T-helper 17 cell (primary cell): Measurements from ENCODE around the gene MOB4. TPM values are rescaled to one million over a fixed set of nuclear protein-coding genes. Genes with fewer than 3 reads are reported as not detected.
"Not testable (repeated sequence)": the region's sequence is repeated elsewhere in the genome, so short reads cannot be mapped to it uniquely, and the experiment has no call there.

Source experiments
- ATAC-seq: fragments of 150-1000 bp; cut with Tn5 transposase; 2 replicates; pipeline ENCODE4 v1.10.0; 2021; ENCODE audit warnings: mild to moderate bottlenecking, moderate library complexity
- DNase-seq, 3 donors: peaks; one replicate each; pipeline versions ENCODE4 v3.0.0 to v3.0.0-alpha.2; 2020 to 2021
- H3K9me3 ChIP-seq: one replicate; pipeline ENCODE4 v1.7.0; 2013; ENCODE audit warnings: low read length, mild to moderate bottlenecking; ENCODE audit not compliant: control insufficient read depth, poor library complexity, severe bottlenecking
- H3K27ac Mint-ChIP-seq: one replicate; pipeline ENCODE4 v1.8.0; 2022; ENCODE audit warnings: mild to moderate bottlenecking, moderate library complexity, mixed read lengths
- H3K27me3 Mint-ChIP-seq: one replicate; pipeline ENCODE4 v1.8.0; 2022; ENCODE audit warnings: mixed read lengths
- H3K36me3 Mint-ChIP-seq: one replicate; pipeline ENCODE4 v1.8.0; 2022; ENCODE audit warnings: low read depth, mixed read lengths
- H3K4me1 Mint-ChIP-seq: one replicate; pipeline ENCODE4 v1.8.0; 2022; ENCODE audit warnings: mild to moderate bottlenecking, mixed read lengths
- H3K4me3 Mint-ChIP-seq: one replicate; pipeline ENCODE4 v1.8.0; 2022; ENCODE audit warnings: mild to moderate bottlenecking, moderate library complexity, mixed read lengths
- total RNA-seq, 4 donors: library from RNA in 2 of 4; stranded (reverse) in 2 of 4; gene quantifications; one replicate each; pipeline ENCODE4 v1.2.3 and lab custom pipeline; 2022 to 2026

The MOB4 gene
- total RNA-seq (10 to 100 TPM; 16.3 to 28.9 TPM), total RNA-seq (lab: John Stamatoyannopoulos, UW) (18.7 to 21.9 reads per million in 2 donors)

GRCh38 chr2:197515739-197516392, at the start of gene MOB4:
TSS of gene MOB4 (plus strand) at chr2:197516066. CDS start at chr2:197516087, 21 bp downstream.
- Mint-ChIP-seq H3K27ac (peak within 1 kb of the TSS; percentile 99), H3K4me3 (peak within 1 kb of the TSS; percentile 95), H3K36me3 (no peaks in the 10 kb centered on the region), H3K4me1 (peaks cover 28% of the 10 kb centered on the region), H3K27me3 (no peaks in the 10 kb centered on the region)
- DNase-seq, result peak; percentile 91 to 93 (median 92)
- ATAC-seq, result peak; percentile 90
- no peaks in the 10 kb centered on the region for H3K9me3 ChIP-seq

DNA sequence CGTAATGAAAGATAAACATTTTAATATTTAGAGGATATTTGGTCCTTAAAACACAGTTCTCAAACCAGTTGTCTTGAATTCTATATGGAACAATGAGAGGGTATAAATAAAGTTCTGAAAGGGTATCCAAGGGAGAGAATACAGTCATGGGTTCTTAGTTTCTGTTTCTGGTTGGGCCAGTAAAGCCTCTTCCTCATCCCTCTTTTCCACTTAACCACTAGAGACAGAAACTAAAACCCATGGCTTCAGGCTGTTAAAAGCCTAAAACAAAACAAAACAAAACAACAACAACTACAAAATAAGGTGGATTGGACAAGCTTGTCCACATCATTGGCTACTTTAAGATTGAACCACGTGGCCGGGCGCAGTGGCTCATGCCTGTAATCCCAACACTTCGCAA, 43.7 kb upstream of the MOB4 start:
- ATAC-seq (no peak), DNase-seq (no peak)
- H3K36me3 Mint-ChIP-seq, result peaks cover 3% of the 10 kb centered on the region
- no peak overlapping the region for H3K4me3 Mint-ChIP-seq
- H3K9me3 ChIP-seq, result no peaks in the 10 kb centered on the region
- no peaks in the 10 kb centered on the region for H3K27me3 Mint-ChIP-seq
- H3K27ac Mint-ChIP-seq, result peak overlapping the region; percentile 32
- H3K4me1 Mint-ChIP-seq, result peaks cover 2% of the 10 kb centered on the region

DNA sequence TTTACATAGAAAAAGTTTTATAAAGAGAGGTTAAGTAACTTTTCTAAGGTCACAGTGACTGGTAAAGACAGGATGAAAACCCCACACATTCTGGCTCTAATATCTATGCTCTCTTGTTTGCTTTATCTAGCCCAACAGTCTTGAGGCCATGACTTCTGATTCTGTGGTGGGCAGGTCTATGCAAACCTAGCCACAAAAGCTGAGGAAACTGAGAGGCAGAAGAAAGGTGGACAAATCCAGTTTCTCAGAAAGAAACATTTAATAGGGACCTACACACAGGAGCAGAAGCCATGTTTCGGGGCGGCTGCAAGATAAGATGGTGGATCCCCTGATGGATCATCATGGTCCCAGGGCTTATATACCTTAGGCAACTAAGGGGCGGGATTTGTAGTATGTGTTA, 38.1 kb upstream of the MOB4 start:
- H3K36me3 Mint-ChIP-seq, result peaks cover 4% of the 10 kb centered on the region
- H3K4me3 Mint-ChIP-seq, result no peak overlapping the region
- peaks cover 5% of the 10 kb centered on the region for H3K4me1 Mint-ChIP-seq
- peak overlapping the region; percentile 67 for H3K27ac Mint-ChIP-seq
- DNase-seq (no peak), ATAC-seq (no peak)
- no peaks in the 10 kb centered on the region for H3K9me3 ChIP-seq
- H3K27me3 Mint-ChIP-seq, result no peaks in the 10 kb centered on the region

DNA sequence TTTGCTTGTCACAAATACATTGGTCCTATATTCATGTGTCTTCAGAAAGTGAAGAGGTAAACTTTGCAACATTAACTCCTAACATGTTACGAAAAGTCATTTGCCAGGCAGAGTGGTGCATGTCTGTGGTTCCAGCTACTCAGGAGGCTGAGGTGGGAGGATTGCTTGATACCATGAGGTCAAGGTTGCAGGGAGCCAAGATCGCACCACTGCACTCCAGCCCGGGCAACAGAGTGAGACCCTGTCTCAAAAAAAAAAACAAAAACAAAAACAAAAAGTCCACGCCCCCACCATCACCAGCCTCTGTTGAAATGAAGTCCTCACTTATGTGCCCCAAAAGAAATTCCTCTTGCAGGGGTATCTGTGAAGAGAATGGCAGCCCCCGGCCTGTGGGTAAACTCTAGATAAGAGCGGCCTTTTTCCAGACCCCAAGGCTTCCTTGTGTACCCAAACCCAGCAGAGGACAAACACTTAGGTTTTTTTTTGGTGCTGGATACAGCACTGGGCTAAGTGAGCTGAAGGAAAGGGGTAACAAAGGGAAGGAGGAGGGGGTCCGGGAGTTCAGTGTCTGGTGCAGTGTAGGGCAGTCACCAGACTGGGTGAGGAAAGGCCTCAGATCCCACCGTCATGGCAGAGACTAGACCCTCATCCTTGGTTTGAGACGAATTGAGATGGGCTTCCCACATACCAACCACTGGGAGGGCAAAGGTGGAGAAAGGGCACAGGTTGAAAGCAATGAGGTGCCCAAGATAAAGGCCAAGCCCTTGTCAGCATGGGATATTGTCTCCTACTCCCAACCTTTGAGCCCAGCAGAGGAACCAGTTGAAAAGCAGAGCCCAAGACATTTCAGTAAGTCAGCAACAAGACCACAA, 35.5 kb upstream of the MOB4 start:
- H3K27ac Mint-ChIP-seq, result no peak overlapping the region
- no peak overlapping the region for H3K4me3 Mint-ChIP-seq
- ATAC-seq, result no peak
- no peak for DNase-seq
- H3K27me3 Mint-ChIP-seq, result no peaks in the 10 kb centered on the region
- peaks cover 4% of the 10 kb centered on the region for H3K36me3 Mint-ChIP-seq
- H3K9me3 ChIP-seq, result no peaks in the 10 kb centered on the region
- peaks cover 5% of the 10 kb centered on the region for H3K4me1 Mint-ChIP-seq

GRCh38 chr2:197484248-197484647, 31.6 kb upstream of the MOB4 start:
- not testable (repeated sequence) for H3K36me3 Mint-ChIP-seq, DNase-seq, H3K27me3 Mint-ChIP-seq, H3K4me3 Mint-ChIP-seq, ATAC-seq, H3K4me1 Mint-ChIP-seq, H3K9me3 ChIP-seq
- peak overlapping the region; percentile 22 for H3K27ac Mint-ChIP-seq

- no peaks in the 10 kb centered on the region for H3K27me3 Mint-ChIP-seq
- H3K4me3 Mint-ChIP-seq, result no peak overlapping the region
- DNase-seq (no peak), ATAC-seq (no peak)
- H3K4me1 Mint-ChIP-seq, result no peaks in the 10 kb centered on the region
- H3K27ac Mint-ChIP-seq, result no peak overlapping the region
- no peaks in the 10 kb centered on the region for H3K9me3 ChIP-seq
- peaks cover 4% of the 10 kb centered on the region for H3K36me3 Mint-ChIP-seq
Measured at GRCh38 chr2:197486175-197486574, 29.7 kb upstream of the MOB4 start.

GRCh38 chr2:197487385-197487784, 28.5 kb upstream of the MOB4 start:
- Mint-ChIP-seq H3K4me1 (no peaks in the 10 kb centered on the region), H3K36me3 (peaks cover 4% of the 10 kb centered on the region), H3K4me3 (no peak overlapping the region), H3K27me3 (no peaks in the 10 kb centered on the region), H3K27ac (no peak overlapping the region)
- ATAC-seq, result no peak
- DNase-seq, result no peak
- no peaks in the 10 kb centered on the region for H3K9me3 ChIP-seq

- ATAC-seq (no peak), DNase-seq (no peak)
- no peaks in the 10 kb centered on the region for H3K27me3 Mint-ChIP-seq
- peaks cover 3% of the 10 kb centered on the region for H3K36me3 Mint-ChIP-seq
- H3K9me3 ChIP-seq, result no peaks in the 10 kb centered on the region
- no peak overlapping the region for H3K4me3 Mint-ChIP-seq
- H3K27ac Mint-ChIP-seq, result no peak overlapping the region
- H3K4me1 Mint-ChIP-seq, result peaks cover 19% of the 10 kb centered on the region
Measured at GRCh38 chr2:197495433-197496134, 20.3 kb upstream of the MOB4 start.

DNA sequence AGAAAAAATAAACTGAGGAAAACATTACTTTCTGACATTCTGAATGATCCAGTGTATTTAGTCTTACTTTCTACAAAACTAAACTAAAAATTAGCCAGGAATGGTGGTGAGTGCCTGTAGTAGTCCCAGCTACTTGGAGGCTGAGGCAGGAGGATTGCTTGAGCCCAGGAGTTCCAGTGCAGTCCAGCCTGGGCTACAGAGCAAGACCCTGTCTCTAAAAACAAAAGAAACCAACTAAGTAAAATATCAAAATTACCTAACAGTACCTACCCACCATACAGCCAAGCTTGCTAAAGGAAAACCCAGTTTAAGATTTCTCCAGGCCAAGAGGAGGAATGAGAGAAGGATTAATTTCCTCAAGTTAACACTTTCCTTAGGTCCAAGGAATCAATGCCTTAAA, 19.2 kb upstream of the MOB4 start:
- Mint-ChIP-seq H3K27ac (peak overlapping the region; percentile 95), H3K36me3 (peaks cover 5% of the 10 kb centered on the region)
- ATAC-seq, result no peak

DNA sequence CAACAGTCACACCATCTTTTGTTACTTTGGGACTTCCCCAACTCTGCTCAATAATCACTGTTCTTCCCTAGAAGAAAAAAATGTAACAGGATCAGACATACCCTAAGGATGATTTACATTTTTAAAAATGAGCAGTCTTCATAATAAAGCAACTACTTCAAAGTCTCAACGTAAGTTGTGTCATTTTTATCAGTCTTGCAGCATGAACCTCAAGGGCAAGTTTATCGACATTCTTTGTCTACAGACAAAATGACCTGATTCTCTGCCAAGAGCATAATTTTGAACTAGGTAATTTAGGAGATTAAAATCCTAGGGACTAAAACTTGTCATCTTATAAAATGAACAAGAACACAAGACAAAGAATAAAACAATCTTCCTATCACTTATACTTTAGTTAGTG, 18.5 kb upstream of the MOB4 start:
- DNase-seq (no peak), ATAC-seq (no peak)
- peaks cover 7% of the 10 kb centered on the region for H3K36me3 Mint-ChIP-seq
- H3K27me3 Mint-ChIP-seq, result no peaks in the 10 kb centered on the region
- H3K9me3 ChIP-seq, result no peaks in the 10 kb centered on the region
- H3K4me3 Mint-ChIP-seq, result peak overlapping the region; percentile 96
- H3K4me1 Mint-ChIP-seq, result peaks cover 33% of the 10 kb centered on the region
- peak overlapping the region; percentile 95 for H3K27ac Mint-ChIP-seq

More for the DNA sequence above, 19.2 kb upstream of the MOB4 start:
- H3K9me3 ChIP-seq, result no peaks in the 10 kb centered on the region
- Mint-ChIP-seq H3K27me3 (no peaks in the 10 kb centered on the region), H3K4me1 (peaks cover 28% of the 10 kb centered on the region), H3K4me3 (peak overlapping the region; percentile 15)
- no peak for DNase-seq

- Mint-ChIP-seq H3K36me3 (peaks cover 7% of the 10 kb centered on the region), H3K4me1 (peaks cover 34% of the 10 kb centered on the region)
Measured at GRCh38 chr2:197498235-197498936, 17.5 kb upstream of the MOB4 start.

GRCh38 chr2:197498937-197499593, 16.8 kb upstream of the MOB4 start:
- Mint-ChIP-seq H3K36me3 (peaks cover 8% of the 10 kb centered on the region), H3K4me1 (peaks cover 34% of the 10 kb centered on the region), H3K4me3 (peak overlapping the region; percentile 96), H3K27ac (peak overlapping the region; percentile 95), H3K27me3 (no peaks in the 10 kb centered on the region)
- no peaks in the 10 kb centered on the region for H3K9me3 ChIP-seq
- ATAC-seq (no peak), DNase-seq (peak; percentile 13 to 33 (median 26))

More at GRCh38 chr2:197498235-197498936, 17.5 kb upstream of the MOB4 start:
- ATAC-seq (no peak), DNase-seq (no peak)
- H3K9me3 ChIP-seq, result no peaks in the 10 kb centered on the region
- Mint-ChIP-seq H3K27ac (peak overlapping the region; percentile 95), H3K4me3 (peak overlapping the region; percentile 96), H3K27me3 (no peaks in the 10 kb centered on the region)
